ENCODE measurements around the gene LIFR.

Gene LIFR

DNA sequence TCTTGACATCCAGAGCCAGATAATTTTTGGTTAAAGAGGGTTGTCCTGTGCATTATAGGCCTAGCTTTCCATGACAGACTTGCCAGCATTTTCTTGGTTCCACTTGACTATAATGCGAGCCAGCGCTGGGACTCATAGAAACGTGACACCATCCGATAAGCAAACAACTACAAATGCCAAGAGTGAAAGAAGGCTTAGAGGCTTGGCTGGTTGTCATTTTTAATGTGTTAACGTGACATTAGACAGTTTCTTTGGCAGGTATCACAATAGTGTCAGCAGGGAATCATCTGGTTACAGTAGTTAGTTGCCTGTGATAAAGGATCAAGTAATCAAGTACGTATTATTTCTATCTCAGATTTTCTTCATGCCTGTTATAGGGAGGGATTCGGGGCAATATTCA lies 20.0 kb upstream of the LIFR start:
- no peaks in the 10 kb centered on the region for H3K9me3 ChIP-seq (ENCODE audit: control insufficient read depth, insufficient read depth, low read depth, low read length)
- no peak overlapping the region; the same call in 1 of the 2 replicates for H3K27ac ChIP-seq (ENCODE audit: extremely low read depth, low read depth, low read length)
- H3K36me3 ChIP-seq (ENCODE audit: control insufficient read depth in 2 of 2, insufficient read depth in 1 of 2, low read length in 2 of 2) = no peaks in the 10 kb centered on the region
- H3K4me1 ChIP-seq (ENCODE audit: control insufficient read depth, insufficient read depth, low read length) = peaks cover 12% of the 10 kb centered on the region
- POLR2A ChIA-PET = no interaction called here
- no peak overlapping the region for H3K4me3 ChIP-seq (ENCODE audit: low read depth, low read length)
- CTCF ChIA-PET = interaction anchor here (1.7 kb wide), 1 partner anchor 12 kb away, joined by 4 read pairs; no protein-coding TSS in a partner anchor
- TF ChIP-seq ZEB2 (tag by site-specific recombination; IDR thresholded peaks at IDR 0.05) (peak; percentile 65; the same call in 1 of the 2 replicates), ZNF26 (tag by site-specific recombination; IDR thresholded peaks at IDR 0.05) (no peak), ZNF280C (tag by site-specific recombination; IDR thresholded peaks at IDR 0.05) (no peak), ZNF423 (tag by site-specific recombination; IDR thresholded peaks at IDR 0.05) (no peak), SP2 (tag by site-specific recombination; IDR thresholded peaks at IDR 0.05) (no peak), ZNF585B (tag by site-specific recombination; IDR thresholded peaks at IDR 0.05) (no peak), ZNF768 (tag by site-specific recombination; IDR thresholded peaks at IDR 0.05) (no peak), ZFHX2 (tag by site-specific recombination; conservative IDR thresholded peaks at IDR 0.05) (no peak), ZBTB17 (tag by site-specific recombination; IDR thresholded peaks at IDR 0.05) (no peak), ZNF169 (tag by site-specific recombination; IDR thresholded peaks at IDR 0.05) (no peak), ZNF311 (tag by site-specific recombination; IDR thresholded peaks at IDR 0.05; ENCODE audit: borderline replicate concordance) (no peak), ZNF146 (tag by site-specific recombination; IDR thresholded peaks at IDR 0.05) (no peak), ZNF155 (tag by site-specific recombination; IDR thresholded peaks at IDR 0.05) (no peak), SCRT2 (tag by site-specific recombination; IDR thresholded peaks at IDR 0.05) (no peak), ZNF2 (tag by site-specific recombination; IDR thresholded peaks at IDR 0.05) (no peak), ZNF248 (tag by site-specific recombination; IDR thresholded peaks at IDR 0.05) (no peak), ZBTB10 (tag by site-specific recombination; IDR thresholded peaks at IDR 0.05) (no peak), HOXA7 (CRISPR knock-in tag; IDR thresholded peaks at IDR 0.05; ENCODE audit: borderline replicate concordance) (no peak), ZNF623 (tag by site-specific recombination; IDR thresholded peaks at IDR 0.05) (no peak), ZSCAN23 (tag by site-specific recombination; IDR thresholded peaks at IDR 0.05) (no peak), BCL11A (tag by site-specific recombination; IDR thresholded peaks at IDR 0.05; ENCODE audit: low read depth) (no peak), ZNF132 (tag by site-specific recombination; IDR thresholded peaks at IDR 0.05; ENCODE audit: borderline replicate concordance) (no peak), ZBTB7A (tag by site-specific recombination; IDR thresholded peaks at IDR 0.05; ENCODE audit: low read depth) (no peak), YY1 (tag by site-specific recombination; IDR thresholded peaks at IDR 0.05) (no peak), RBAK (tag by site-specific recombination; IDR thresholded peaks at IDR 0.05) (no peak)
- TF ChIP-seq, protein P1, sequence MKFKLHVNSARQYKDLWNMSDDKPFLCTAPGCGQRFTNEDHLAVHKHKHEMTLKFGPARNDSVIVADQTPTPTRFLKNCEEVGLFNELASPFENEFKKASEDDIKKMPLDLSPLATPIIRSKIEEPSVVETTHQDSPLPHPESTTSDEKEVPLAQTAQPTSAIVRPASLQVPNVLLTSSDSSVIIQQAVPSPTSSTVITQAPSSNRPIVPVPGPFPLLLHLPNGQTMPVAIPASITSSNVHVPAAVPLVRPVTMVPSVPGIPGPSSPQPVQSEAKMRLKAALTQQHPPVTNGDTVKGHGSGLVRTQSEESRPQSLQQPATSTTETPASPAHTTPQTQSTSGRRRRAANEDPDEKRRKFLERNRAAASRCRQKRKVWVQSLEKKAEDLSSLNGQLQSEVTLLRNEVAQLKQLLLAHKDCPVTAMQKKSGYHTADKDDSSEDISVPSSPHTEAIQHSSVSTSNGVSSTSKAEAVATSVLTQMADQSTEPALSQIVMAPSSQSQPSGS (tag by site-specific recombination; IDR thresholded peaks at IDR 0.05; ENCODE audit: low read depth) = no peak
- TF ChIP-seq, protein P2, sequence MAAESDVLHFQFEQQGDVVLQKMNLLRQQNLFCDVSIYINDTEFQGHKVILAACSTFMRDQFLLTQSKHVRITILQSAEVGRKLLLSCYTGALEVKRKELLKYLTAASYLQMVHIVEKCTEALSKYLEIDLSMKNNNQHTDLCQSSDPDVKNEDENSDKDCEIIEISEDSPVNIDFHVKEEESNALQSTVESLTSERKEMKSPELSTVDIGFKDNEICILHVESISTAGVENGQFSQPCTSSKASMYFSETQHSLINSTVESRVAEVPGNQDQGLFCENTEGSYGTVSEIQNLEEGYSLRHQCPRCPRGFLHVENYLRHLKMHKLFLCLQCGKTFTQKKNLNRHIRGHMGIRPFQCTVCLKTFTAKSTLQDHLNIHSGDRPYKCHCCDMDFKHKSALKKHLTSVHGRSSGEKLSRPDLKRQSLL (tag by site-specific recombination; IDR thresholded peaks at IDR 0.05) = no peak
- TF ChIP-seq, protein P3, sequence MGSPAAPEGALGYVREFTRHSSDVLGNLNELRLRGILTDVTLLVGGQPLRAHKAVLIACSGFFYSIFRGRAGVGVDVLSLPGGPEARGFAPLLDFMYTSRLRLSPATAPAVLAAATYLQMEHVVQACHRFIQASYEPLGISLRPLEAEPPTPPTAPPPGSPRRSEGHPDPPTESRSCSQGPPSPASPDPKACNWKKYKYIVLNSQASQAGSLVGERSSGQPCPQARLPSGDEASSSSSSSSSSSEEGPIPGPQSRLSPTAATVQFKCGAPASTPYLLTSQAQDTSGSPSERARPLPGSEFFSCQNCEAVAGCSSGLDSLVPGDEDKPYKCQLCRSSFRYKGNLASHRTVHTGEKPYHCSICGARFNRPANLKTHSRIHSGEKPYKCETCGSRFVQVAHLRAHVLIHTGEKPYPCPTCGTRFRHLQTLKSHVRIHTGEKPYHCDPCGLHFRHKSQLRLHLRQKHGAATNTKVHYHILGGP (tag by site-specific recombination; IDR thresholded peaks at IDR 0.05) = no peak
- TF ChIP-seq, protein P4, sequence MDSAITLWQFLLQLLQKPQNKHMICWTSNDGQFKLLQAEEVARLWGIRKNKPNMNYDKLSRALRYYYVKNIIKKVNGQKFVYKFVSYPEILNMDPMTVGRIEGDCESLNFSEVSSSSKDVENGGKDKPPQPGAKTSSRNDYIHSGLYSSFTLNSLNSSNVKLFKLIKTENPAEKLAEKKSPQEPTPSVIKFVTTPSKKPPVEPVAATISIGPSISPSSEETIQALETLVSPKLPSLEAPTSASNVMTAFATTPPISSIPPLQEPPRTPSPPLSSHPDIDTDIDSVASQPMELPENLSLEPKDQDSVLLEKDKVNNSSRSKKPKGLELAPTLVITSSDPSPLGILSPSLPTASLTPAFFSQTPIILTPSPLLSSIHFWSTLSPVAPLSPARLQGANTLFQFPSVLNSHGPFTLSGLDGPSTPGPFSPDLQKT (IDR thresholded peaks at IDR 0.05; ENCODE audit: borderline replicate concordance, low read depth, low read length) = no peak
